PC-9 (cell line): Measurements from ENCODE around the gene DLG2.

Source experiments
- CTCF ChIP-seq: fragments of 200-600 bp; sonication (generic); conservative IDR thresholded peaks from 2 replicates; pipeline ENCODE4 v1.6.1; 2017; ENCODE audit warnings: mixed run types, antibody characterized with exemption, mild to moderate bottlenecking, moderate library complexity
- EZH2 ChIP-seq: fragments of 200-600 bp; sonication (generic); IDR thresholded peaks from 2 replicates; pipeline ENCODE4 v1.8.0; 2017; ENCODE audit warnings: antibody characterized with exemption, low read depth

DNA sequence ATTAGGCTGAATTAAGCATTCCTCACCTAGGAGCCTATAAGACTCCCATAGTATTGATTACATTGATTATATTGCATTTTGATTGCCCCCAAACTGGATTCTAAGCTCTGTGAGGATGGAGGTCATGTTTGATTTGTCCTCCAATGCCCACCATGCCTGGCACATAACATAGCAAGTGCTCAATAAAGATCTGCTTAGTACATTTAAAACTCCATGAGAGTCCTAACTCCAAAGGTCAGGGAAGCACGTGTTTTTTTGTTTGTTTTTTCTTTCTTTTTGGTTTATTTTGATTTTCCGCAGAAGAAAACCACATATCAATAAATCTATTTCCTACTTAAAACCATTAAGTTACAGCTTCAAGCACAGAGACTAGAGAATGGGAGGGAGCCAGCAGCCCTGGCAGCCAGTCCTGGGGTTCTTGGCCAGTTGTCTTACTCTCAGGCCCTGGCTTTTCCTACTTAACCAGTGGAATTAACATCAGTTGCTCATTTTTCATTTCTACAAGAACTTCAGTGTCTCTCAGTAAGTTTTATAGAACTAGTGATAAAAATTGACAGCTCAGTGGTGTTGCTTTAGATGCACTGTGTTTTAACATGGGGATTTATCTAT is 1911.1 kb downstream of the DLG2 start:
- TF ChIP-seq CTCF (no peak), EZH2 (no peak)
